Measurements from ENCODE around the gene EID1.

GRCh38 chr15:48868023-48868422 lies 9.9 kb upstream of the EID1 start:
- TF ChIP-seq CTCF (IDR thresholded peaks at IDR 0.05; ENCODE audit: insufficient read depth, low read depth, low read length): no peak
- no peak for TF ChIP-seq EZH2 (IDR thresholded peaks at IDR 0.05; ENCODE audit: insufficient read depth, low read length)
